DMS 273 (cell line): ENCODE results near the gene PDHB.

Experiments
- DNase-seq: peaks from one replicate; lab custom pipeline; 2025; ENCODE audit not compliant: unreplicated experiment; lab: John Stamatoyannopoulos, UW

The PDHB gene

DNA sequence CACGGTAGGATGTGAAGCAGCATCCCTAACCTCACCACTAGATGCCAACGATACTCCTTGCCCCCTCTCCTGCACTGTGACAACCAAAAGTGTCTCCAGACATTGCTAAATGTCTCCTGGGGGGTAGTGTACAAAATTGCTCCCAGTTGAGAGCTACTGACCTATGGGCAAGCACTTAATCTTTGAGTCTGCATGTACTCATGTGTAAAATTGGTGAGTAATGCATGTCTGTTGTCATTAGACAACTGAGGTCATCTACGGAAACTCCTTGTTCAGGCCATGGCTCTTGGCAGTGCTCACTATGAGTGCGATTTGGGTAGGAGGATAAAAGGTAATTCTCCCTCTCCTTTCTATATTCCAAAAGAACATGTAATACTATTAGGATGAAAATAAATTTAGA, 29.2 kb downstream of the PDHB start:
- no peak for DNase-seq

DNA sequence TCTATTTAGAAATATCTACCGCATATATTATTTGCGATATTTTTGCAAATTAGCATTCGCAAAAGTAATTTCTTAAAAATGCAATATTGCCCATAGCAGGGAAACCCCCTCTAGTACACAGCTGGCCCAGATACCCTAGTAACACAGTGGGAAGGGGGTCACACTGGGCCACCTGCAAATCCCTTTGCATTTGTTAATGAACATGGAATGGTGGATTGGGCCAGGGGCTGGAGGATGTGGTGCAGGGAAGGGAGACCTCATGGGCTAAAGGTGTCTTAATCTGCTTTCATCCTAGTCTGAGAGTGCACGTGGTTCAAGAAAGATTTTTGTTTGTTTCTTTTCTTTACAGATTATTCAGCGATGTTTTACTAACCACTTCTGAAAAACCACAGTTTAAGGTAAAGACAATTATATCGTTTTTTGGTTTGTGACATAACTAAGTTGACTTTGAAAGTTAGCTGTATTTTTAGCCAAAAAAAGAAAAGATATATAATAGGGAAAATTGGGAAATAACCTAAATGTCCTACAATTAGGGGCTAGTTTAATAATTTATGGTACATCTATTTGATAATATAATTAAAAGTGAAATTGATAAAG, 30.0 kb downstream of the PDHB start:
- no peak for DNase-seq

DNA sequence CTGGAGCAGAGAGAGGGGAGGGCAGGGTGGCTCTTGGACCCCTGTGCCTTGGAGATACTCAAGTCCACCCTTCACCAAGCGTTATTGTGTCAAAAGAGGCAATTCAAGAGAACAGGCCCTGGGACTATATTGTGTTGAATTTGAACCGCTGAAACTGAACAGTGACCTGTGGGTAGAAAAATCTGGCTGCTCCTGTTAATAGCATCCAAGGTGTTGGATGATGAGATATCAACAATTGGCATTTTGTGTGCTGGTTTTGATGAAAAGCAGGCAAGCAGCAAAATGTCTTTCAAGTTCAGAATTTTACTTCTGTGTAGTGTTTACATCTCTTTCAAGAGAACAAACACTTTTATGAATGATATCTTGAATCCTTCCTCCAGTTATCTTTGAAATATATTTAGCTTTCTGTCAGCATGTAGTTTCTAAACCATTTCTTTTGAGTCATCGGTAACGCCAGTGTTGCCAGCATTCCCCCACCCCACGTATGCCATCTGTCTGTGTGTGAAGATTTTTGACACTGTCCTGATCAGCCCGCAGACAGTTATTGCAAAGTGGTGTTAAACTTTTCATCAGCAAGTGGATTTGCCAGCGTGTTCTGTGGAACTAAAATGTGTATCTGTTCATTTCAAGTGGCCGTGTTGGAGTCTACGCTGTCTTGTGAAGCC, 34.8 kb downstream of the PDHB start:
- DNase-seq = no peak

DNA sequence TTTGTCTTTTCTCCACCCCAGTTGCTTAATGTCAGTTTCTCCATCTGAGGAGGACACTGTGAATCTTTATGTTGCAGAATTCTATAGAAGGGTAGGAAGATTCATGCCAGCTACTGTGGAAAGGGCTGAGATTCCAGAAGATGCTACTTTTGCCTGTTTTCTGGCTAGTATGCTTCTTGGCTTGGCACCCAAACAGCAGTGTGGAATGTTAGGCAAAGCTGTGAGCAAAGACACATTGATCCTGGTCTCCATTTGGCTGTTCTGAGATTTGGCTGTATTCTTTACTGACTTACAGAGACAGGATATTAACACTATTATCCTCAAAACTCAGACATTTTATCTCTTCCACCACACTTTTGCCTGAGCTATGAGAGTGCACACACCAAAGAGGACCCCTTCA, 39.3 kb downstream of the PDHB start:
- DNase-seq = no peak

DNA sequence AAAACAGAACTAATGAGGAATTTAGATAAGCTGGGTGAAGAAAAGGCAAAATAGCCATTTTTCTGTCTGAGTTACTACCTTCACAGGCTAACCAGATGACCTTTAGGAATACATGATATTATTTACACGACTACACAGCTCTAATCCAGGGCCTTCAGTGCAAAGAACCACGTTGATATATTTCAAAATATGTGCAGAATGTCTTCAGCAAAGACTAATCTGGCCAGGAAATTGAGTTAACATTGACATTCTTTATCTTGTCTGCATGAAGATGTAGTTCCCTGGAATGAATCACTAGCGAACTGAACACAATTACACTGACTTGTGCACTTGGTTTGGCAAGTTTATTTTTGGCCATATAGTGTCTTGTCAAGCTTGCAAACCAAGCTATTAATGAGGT, 41.5 kb downstream of the PDHB start:
- DNase-seq = no peak

DNA sequence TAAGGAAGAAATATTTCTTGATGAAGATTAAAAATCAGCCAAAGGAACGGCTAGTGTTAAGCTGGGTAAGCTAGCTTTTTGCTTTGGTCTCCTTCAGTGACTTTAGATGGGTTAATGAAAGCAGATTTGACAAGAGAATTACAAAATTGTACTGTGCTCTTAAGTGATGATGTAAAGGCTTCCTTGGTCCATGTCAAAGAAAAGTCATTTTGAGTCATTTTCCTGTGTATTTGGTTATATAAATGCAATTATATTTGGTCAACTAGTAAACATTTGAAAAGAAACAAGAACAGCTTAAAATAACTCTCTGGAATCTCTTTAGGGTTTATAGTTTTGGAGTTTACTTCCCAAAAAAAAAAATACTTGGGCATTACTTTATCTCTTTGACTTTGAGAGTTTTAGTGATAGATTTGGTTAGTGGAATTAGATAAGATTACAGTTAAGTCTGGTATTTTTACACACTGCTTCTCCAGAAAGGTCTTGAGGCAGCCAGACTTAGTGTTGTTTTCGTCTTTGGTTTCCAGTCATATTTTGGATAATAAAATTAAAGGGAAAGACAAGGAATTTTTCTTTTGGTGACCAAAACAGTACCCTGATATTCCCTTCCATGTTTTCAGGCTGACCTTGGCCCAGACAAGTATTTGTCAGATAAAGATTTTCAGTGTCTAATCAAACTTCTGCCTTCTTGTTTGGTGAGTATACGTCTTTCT, 42.3 kb downstream of the PDHB start:
- DNase-seq = no peak

DNA sequence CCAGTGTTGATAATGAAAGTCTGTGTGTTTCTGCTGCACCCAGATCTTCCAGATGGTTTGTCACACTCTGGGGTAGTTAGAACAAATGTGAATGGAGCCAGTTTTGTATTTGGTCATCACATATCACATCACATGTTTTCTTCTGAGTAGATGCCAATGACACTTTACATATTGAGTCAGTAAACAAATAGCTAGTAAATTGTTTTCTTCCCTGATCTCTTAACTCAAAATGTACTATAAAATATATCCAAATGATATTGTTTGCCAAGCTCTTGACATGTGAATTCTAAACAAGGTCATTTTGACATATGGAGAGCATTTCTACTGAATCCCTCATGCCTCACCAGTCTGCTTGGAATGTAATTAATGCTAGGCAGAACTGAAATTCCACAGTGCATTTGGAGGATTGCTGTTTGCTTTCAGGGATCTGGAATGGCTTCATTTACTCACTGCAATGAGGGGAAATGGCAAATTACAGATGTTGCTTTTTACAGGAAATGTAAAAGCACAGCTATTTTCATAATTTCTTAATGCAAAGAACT, 45.0 kb downstream of the PDHB start:
- peak; percentile 64 for DNase-seq

DNA sequence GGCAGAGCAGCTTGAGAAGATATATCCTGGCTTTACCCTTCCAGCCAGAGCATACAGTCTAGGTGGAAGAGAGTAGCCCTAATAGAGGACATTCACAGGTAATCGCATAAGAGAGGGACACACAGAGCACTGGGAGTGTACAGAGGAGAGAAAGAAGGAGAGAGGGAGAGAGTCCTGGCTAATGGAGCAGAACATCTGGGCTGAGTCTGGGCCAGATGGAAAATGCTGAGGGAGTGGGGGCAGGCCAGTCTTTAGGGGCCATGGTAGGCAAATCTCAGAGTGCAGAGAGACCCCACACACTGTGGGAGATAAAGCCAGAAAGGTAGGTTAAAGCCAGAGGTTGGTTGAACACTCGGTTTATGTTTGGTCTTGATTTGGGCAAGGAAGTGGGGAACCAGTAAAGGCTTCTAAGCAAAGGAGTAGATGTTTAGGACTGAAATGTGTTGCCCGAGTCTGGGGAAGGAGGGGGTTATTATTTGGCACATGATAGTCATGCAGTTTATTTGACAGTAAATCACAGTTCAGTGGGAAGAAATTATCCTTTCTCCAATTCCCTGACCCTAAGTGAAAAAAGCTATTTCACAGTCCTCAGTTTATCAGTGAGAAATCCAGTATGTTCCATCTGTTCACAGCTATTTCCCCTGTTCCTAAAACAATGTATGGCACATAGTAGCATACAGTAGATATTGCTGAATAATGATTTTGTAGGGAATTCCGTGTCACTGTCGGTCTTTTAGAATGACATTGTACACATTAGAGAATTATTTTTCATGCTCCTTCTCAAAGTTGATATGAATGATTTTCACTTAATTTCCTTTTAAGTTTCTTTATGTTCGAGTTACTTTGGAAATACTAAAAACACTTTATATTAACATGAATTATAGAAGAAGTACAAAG, 45.7 kb downstream of the PDHB start:
- peak; percentile 68 for DNase-seq

DNA sequence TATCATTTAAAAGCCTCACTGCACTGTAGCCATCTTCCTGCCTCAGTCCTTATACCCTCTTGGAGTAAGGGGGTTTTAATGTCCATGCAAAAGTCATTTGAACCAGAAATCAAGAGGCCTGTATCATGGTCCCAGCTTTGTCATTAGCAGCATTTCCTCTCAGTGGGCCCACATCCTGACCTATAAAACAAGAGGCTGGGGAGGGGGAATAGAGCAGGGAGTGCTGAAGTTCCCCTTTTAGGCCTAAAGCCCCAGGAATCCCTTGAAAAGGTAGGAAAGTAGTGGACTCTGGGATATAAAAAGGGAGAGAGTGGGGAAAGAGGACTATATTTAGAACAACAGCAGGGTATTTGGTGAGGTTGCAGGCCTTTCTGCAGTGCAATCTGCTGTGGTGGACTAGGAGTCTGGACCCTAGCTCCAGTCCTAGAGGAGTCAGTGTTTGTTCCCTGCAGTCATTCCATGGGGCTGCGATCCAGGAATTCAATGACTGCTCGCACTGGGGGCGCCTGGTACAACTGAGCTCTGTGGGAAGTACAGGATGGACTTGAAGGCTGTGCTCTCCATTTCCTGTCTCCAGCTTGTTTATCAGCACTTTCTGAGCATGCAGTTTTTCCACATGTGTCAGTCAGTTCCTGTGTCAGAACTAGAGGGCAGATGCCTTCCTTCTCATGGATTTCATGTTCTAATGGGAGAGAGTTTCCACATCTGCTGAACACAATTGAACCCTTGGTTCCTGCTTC, 46.8 kb downstream of the PDHB start:
- DNase-seq = peak; percentile 33

DNA sequence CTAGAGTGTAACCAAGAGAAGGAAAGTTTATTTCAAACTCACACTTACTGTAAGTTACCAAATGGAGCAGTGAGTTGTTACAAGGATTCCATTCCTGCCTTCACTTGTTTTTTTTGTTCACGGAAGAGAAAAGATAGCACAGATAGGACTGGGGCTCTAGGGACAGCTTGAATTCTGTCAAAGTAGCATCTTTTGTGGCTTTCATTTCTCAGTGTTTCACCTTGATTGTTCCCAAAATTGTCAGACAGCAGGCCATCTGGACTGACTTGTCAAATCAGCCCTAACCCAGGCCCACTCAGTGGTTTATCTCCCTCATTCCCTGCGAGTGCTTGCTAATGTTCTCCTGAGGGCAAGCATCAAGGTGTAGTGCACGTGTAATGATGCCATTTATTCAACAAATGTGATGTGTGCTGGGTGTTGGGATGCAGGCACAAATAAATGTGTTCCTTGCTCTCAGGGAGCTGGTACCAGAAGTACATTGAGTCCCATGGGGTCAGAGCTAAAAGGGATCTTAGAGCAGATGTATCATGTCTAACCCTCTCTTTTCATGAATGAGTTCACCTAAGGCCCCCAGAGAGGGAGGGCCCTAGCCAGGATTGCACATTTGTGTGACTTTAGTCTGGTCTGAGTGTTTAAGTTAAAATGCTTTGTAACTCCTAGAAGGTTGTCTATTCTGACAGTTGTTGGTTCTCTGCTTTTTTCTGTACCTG, 49.1 kb downstream of the PDHB start:
- DNase-seq = no peak

DNA sequence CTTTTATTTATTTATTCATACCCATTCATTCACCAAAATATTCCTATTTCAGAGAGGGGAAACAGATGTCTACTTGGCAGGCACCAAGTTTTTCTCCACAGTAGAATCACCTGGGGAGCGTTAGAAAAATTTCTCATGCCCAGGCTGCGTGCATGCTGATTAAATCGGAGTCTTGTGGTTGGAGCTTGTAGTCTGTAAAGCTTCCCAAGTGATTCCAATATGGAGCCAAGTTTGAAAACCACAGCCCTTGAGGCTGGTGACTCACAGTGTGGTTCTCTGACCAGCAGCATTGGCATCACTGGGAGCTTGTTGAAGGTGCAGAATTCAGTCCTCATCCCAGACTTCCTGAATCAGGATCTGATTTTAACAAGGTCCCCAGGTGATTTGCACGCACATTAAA, 49.7 kb downstream of the PDHB start:
- peak; percentile 65 for DNase-seq

DNA sequence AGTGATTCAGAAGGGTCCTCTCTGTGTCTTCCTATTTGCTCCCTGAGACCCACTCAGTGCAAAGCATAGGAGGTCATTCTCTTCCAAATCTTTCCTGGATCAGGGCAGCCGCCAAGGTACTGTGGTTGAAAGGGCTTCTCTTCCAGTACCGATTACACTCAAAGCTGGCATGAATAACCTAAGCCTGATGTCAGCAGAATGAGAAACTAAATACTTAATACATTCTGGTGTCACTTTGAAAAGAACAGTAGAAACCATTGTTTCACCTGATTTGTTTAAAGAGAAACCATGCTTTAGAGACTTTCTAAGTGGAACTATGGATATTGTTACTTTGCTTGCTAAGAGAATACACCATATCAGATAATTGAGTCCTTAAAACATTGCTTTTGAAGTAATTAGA, 50.2 kb downstream of the PDHB start:
- DNase-seq = peak; percentile 32

DNA sequence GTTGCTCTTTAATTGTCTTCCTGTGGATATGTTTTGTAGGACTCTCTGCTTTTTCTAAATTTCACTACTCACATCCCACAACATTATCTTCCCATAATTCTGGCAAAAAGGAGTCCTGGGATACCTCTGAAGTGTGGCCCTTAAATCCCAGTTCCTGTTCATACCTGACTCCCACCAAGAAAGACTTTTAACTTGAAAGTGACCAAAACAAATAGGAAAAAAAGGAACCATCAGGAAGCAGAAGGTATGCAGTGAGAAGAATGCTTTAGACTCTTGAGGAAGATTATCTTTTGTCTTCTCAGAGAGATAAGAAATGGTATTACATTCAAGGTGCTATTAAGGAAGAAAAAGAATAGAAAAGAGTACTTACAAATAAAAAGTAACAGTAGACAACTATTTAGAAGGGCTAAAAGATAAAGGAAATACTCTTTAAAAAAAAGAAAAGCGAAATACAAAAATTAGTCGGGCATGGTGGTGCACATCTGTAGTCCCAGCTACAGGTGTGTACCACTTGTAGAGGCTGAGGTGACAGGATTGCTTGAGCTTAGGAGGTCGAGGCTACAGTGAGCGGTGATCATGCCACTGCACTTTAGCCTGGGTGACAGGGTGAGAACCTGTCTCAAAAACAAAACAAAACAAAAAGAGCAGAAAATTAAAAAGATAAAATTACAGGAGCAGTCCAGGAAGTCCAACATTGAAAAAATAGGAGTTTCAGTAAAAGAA, 54.1 kb downstream of the PDHB start:
- DNase-seq = no peak

DNA sequence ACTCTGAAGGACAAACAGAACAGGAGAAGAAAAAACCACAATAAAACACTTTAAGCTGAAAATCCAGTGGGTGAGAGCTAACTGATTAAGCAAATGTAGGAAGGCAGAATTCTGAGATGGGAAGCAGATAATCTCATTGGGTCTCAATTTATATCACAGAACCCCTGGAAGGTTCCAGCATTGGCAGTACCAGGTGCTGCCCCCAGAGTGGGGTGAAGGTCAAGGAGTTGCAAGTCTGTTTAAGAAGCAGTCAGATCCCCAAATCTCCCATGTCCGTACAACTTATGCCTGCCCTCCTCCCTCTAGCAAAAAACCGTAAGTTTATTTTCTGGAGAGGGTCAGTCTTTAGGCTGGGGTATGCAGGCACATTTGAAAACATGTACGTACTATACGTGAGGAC, 55.9 kb downstream of the PDHB start:
- no peak for DNase-seq
